Iris pigment epithelial cell (primary cell): ENCODE data around the gene MAPT.
"Not testable (repeated sequence)": the region's sequence is repeated elsewhere in the genome, so short reads cannot be mapped to it uniquely, and the experiment has no call there.

ENCODE experiments used
- DNase-seq: peaks from one replicate; pipeline ENCODE4 v3.0.0-alpha.2; 2011; ENCODE audit warnings: low read depth

The MAPT gene

DNA sequence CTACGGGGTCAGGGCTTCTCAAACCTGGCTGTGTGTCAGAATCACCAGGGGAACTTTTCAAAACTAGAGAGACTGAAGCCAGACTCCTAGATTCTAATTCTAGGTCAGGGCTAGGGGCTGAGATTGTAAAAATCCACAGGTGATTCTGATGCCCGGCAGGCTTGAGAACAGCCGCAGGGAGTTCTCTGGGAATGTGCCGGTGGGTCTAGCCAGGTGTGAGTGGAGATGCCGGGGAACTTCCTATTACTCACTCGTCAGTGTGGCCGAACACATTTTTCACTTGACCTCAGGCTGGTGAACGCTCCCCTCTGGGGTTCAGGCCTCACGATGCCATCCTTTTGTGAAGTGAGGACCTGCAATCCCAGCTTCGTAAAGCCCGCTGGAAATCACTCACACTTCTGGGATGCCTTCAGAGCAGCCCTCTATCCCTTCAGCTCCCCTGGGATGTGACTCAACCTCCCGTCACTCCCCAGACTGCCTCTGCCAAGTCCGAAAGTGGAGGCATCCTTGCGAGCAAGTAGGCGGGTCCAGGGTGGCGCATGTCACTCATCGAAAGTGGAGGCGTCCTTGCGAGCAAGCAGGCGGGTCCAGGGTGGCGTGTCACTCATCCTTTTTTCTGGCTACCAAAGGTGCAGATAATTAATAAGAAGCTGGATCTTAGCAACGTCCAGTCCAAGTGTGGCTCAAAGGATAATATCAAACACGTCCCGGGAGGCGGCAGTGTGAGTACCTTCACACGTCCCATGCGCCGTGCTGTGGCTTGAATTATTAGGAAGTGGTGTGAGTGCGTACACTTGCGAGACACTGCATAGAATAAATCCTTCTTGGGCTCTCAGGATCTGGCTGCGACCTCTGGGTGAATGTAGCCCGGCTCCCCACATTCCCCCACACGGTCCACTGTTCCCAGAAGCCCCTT lies 115.6 kb downstream of the MAPT start:
- DNase-seq, result peak; percentile 11

DNA sequence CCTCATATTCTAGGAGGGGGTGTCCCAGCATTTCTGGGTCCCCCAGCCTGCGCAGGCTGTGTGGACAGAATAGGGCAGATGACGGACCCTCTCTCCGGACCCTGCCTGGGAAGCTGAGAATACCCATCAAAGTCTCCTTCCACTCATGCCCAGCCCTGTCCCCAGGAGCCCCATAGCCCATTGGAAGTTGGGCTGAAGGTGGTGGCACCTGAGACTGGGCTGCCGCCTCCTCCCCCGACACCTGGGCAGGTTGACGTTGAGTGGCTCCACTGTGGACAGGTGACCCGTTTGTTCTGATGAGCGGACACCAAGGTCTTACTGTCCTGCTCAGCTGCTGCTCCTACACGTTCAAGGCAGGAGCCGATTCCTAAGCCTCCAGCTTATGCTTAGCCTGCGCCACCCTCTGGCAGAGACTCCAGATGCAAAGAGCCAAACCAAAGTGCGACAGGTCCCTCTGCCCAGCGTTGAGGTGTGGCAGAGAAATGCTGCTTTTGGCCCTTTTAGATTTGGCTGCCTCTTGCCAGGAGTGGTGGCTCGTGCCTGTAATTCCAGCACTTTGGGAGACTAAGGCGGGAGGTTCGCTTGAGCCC lies 116.3 kb downstream of the MAPT start:
- DNase-seq, result no peak

DNA sequence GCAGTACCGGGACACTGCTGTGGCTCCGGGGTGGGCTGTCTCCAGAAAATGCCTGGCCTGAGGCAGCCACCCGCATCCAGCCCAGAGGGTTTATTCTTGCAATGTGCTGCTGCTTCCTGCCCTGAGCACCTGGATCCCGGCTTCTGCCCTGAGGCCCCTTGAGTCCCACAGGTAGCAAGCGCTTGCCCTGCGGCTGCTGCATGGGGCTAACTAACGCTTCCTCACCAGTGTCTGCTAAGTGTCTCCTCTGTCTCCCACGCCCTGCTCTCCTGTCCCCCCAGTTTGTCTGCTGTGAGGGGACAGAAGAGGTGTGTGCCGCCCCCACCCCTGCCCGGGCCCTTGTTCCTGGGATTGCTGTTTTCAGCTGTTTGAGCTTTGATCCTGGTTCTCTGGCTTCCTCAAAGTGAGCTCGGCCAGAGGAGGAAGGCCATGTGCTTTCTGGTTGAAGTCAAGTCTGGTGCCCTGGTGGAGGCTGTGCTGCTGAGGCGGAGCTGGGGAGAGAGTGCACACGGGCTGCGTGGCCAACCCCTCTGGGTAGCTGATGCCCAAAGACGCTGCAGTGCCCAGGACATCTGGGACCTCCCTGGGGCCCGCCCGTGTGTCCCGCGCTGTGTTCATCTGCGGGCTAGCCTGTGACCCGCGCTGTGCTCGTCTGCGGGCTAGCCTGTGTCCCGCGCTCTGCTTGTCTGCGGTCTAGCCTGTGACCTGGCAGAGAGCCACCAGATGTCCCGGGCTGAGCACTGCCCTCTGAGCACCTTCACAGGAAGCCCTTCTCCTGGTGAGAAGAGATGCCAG lies 117.6 kb downstream of the MAPT start:
- no peak for DNase-seq

DNA sequence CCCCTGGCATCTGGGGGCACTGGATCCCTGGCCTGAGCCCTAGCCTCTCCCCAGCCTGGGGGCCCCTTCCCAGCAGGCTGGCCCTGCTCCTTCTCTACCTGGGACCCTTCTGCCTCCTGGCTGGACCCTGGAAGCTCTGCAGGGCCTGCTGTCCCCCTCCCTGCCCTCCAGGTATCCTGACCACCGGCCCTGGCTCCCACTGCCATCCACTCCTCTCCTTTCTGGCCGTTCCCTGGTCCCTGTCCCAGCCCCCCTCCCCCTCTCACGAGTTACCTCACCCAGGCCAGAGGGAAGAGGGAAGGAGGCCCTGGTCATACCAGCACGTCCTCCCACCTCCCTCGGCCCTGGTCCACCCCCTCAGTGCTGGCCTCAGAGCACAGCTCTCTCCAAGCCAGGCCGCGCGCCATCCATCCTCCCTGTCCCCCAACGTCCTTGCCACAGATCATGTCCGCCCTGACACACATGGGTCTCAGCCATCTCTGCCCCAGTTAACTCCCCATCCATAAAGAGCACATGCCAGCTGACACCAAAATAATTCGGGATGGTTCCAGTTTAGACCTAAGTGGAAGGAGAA lies 118.2 kb downstream of the MAPT start:
- DNase-seq, result no peak

DNA sequence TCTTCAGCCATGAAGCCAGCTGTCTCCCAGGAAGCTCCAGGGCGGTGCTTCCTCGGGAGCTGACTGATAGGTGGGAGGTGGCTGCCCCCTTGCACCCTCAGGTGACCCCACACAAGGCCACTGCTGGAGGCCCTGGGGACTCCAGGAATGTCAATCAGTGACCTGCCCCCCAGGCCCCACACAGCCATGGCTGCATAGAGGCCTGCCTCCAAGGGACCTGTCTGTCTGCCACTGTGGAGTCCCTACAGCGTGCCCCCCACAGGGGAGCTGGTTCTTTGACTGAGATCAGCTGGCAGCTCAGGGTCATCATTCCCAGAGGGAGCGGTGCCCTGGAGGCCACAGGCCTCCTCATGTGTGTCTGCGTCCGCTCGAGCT lies 118.8 kb downstream of the MAPT start:
- DNase-seq, result no peak

DNA sequence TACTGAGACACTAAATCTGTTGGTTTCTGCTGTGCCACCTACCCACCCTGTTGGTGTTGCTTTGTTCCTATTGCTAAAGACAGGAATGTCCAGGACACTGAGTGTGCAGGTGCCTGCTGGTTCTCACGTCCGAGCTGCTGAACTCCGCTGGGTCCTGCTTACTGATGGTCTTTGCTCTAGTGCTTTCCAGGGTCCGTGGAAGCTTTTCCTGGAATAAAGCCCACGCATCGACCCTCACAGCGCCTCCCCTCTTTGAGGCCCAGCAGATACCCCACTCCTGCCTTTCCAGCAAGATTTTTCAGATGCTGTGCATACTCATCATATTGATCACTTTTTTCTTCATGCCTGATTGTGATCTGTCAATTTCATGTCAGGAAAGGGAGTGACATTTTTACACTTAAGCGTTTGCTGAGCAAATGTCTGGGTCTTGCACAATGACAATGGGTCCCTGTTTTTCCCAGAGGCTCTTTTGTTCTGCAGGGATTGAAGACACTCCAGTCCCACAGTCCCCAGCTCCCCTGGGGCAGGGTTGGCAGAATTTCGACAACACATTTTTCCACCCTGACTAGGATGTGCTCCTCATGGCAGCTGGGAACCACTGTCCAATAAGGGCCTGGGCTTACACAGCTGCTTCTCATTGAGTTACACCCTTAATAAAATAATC lies 119.3 kb downstream of the MAPT start:
- peak; percentile 28 for DNase-seq

DNA sequence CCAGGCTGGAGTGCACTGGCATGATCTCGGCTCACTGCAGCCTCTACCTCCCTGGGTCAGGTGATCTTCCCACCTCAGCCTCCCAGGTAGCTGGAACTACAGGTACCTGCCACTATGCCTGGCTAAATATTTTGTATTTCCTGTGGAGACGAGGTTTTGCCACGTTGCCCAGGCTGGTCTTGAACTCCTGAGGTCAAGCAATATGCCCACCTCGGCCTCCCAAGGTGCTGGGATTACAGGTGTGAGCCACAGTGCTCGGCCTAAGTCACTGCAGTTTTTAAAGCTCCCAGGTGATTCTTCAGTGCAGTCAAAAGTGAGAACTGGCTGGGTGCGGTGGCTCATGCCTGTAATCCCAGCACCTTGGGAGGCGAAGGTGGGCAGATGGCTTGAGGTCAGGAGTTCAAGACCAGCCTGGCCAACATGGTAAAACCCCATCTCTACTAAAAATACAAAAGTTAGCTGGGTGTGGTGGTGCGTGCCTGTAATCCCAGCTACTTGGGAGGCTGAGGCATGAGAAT lies 125.1 kb downstream of the MAPT start:
- DNase-seq, result not testable (repeated sequence)

DNA sequence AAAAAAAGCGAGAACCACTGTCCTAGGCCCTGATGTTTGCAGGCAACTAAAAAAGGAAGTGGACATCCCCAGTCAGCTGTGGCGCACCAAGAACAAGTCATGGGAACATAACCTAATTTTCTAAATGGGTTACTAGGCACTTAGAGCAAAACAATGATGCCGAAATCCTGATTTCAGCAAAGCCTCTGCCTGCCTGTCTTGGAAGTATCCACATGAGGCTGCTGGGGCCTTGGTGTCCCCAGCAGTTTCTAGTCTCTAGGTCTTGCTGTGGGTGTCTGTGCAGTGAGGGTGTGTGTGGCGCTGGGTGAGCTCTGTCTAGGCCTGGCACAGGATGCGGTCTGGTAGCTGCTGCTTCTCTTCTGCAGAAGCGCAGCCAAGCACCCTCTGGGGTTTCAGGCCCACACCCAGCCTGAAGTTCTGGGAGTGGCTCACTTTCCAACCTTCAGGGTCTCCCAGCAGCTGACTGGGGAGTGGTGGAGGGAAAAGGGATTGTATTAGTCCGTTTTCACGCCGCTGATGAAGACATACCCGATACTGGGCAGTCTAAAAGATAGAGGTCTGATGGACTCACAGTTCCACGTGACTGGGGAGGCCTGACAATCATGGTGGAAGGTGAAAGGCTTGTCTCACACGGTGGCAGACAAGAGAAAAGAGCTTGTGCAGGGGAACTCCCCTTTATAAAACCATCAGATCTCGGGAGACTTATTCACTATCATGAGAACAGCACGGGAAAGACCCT lies 125.8 kb downstream of the MAPT start:
- DNase-seq, result no peak

DNA sequence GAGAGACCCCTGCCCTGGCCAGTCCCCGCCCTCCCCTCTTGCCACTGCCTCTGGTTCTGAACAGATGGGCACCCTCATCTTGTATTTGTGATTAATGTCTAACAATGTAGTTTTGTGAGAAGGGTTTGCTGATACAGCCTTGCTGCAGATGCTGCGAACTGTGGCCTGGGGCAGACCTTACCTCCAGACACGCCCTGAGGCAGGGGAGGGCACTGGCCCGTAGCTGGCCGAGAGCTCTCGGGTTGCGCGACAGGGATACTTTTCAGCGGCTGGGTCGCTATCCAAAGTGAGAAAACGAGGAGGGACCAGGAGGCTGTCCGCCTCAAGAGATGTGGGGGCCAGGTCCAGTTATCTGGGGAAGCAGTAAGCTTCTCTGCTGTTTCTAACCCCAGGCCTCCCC lies 126.6 kb downstream of the MAPT start:
- DNase-seq, result no peak

DNA sequence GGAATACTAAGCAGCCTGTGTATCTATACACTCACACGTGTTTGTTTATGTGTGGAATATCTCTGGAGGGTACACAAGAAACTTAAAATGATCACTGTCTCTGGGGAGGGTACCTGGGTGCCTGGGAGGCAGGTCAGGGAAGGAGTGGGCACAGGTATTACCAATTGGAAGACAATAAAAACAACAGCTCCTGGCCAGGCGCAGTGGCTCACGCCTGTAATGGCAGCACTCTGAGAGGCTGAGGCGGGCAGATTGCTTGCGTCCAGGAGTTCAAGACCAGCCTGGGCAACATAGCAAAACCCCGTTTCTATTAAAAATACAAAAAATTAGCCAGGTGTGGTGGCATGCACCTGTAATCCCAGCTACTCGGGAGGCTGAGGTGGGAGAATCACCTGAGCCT lies 129.0 kb downstream of the MAPT start:
- not testable (repeated sequence) for DNase-seq

DNA sequence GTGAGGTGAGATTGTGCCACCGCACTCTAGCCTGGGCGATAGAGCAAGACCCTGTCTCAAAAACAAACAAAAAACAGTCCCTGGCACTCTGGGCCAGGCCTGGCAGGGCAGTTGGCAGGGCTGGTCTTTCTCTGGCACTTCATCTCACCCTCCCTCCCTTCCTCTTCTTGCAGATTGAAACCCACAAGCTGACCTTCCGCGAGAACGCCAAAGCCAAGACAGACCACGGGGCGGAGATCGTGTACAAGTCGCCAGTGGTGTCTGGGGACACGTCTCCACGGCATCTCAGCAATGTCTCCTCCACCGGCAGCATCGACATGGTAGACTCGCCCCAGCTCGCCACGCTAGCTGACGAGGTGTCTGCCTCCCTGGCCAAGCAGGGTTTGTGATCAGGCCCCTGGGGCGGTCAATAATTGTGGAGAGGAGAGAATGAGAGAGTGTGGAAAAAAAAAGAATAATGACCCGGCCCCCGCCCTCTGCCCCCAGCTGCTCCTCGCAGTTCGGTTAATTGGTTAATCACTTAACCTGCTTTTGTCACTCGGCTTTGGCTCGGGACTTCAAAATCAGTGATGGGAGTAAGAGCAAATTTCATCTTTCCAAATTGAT lies 129.5 kb downstream of the MAPT start:
- no peak for DNase-seq

DNA sequence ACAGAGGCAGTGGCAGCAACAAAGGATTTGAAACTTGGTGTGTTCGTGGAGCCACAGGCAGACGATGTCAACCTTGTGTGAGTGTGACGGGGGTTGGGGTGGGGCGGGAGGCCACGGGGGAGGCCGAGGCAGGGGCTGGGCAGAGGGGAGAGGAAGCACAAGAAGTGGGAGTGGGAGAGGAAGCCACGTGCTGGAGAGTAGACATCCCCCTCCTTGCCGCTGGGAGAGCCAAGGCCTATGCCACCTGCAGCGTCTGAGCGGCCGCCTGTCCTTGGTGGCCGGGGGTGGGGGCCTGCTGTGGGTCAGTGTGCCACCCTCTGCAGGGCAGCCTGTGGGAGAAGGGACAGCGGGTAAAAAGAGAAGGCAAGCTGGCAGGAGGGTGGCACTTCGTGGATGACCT lies 130.2 kb downstream of the MAPT start:
- no peak for DNase-seq

DNA sequence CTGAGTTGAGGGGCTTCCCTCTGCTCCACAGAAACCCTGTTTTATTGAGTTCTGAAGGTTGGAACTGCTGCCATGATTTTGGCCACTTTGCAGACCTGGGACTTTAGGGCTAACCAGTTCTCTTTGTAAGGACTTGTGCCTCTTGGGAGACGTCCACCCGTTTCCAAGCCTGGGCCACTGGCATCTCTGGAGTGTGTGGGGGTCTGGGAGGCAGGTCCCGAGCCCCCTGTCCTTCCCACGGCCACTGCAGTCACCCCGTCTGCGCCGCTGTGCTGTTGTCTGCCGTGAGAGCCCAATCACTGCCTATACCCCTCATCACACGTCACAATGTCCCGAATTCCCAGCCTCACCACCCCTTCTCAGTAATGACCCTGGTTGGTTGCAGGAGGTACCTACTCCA lies 130.7 kb downstream of the MAPT start:
- DNase-seq, result no peak

DNA sequence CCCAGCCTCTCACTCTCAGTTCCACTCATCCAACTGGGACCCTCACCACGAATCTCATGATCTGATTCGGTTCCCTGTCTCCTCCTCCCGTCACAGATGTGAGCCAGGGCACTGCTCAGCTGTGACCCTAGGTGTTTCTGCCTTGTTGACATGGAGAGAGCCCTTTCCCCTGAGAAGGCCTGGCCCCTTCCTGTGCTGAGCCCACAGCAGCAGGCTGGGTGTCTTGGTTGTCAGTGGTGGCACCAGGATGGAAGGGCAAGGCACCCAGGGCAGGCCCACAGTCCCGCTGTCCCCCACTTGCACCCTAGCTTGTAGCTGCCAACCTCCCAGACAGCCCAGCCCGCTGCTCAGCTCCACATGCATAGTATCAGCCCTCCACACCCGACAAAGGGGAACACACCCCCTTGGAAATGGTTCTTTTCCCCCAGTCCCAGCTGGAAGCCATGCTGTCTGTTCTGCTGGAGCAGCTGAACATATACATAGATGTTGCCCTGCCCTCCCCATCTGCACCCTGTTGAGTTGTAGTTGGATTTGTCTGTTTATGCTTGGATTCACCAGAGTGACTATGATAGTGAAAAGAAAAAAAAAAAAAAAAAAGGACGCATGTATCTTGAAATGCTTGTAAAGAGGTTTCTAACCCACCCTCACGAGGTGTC lies 131.3 kb downstream of the MAPT start:
- DNase-seq, result no peak

DNA sequence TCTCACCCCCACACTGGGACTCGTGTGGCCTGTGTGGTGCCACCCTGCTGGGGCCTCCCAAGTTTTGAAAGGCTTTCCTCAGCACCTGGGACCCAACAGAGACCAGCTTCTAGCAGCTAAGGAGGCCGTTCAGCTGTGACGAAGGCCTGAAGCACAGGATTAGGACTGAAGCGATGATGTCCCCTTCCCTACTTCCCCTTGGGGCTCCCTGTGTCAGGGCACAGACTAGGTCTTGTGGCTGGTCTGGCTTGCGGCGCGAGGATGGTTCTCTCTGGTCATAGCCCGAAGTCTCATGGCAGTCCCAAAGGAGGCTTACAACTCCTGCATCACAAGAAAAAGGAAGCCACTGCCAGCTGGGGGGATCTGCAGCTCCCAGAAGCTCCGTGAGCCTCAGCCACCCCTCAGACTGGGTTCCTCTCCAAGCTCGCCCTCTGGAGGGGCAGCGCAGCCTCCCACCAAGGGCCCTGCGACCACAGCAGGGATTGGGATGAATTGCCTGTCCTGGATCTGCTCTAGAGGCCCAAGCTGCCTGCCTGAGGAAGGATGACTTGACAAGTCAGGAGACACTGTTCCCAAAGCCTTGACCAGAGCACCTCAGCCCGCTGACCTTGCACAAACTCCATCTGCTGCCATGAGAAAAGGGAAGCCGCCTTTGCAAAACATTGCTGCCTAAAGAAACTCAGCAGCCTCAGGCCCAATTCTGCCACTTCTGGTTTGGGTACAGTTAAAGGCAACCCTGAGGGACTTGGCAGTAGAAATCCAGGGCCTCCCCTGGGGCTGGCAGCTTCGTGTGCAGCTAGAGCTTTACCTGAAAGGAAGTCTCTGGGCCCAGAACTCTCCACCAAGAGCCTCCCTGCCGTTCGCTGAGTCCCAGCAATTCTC lies 132.1 kb downstream of the MAPT start:
- no peak for DNase-seq

DNA sequence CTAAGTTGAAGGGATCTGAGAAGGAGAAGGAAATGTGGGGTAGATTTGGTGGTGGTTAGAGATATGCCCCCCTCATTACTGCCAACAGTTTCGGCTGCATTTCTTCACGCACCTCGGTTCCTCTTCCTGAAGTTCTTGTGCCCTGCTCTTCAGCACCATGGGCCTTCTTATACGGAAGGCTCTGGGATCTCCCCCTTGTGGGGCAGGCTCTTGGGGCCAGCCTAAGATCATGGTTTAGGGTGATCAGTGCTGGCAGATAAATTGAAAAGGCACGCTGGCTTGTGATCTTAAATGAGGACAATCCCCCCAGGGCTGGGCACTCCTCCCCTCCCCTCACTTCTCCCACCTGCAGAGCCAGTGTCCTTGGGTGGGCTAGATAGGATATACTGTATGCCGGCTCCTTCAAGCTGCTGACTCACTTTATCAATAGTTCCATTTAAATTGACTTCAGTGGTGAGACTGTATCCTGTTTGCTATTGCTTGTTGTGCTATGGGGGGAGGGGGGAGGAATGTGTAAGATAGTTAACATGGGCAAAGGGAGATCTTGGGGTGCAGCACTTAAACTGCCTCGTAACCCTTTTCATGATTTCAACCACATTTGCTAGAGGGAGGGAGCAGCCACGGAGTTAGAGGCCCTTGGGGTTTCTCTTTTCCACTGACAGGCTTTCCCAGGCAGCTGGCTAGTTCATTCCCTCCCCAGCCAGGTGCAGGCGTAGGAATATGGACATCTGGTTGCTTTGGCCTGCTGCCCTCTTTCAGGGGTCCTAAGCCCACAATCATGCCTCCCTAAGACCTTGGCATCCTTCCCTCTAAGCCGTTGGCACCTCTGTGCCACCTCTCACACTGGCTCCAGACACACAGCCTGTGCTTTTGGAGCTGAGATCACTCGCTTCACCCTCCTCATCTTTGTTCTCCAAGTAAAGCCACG lies 133.0 kb downstream of the MAPT start:
- no peak for DNase-seq

DNA sequence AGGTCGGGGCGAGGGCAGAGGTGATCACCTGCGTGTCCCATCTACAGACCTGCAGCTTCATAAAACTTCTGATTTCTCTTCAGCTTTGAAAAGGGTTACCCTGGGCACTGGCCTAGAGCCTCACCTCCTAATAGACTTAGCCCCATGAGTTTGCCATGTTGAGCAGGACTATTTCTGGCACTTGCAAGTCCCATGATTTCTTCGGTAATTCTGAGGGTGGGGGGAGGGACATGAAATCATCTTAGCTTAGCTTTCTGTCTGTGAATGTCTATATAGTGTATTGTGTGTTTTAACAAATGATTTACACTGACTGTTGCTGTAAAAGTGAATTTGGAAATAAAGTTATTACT lies 133.6 kb downstream of the MAPT start:
- no peak for DNase-seq

DNA sequence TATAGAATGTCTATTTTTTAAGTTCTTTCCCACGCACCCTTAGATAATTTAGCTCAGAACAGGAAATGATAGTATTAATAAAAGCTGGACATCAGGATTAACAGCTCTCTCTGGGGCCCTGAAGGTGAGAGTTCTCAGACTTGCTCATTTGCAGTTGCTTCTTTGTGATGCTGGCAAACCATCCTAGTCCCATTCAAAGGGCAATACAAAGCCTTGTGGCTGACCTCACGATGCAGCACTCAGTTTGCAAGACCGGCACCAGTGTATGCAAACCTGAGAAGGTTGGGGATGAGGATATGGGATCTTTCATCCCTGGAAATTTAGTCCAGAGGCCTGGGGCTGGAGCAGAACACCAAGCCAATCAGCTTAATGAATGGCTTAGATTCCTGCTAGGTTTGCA lies 134.0 kb downstream of the MAPT start:
- no peak for DNase-seq
